ENCODE data around the gene CFAP47.

GRCh38 chrX:36383495-36383894 lies 464.0 kb downstream of the CFAP47 start:
- TF ChIP-seq CTCF (IDR thresholded peaks at IDR 0.05; ENCODE audit: insufficient read depth, low read length, poor library complexity, severe bottlenecking), result no peak
- no peak for TF ChIP-seq EZH2phosphoT487 (conservative IDR thresholded peaks at IDR 0.05; ENCODE audit: low read length)

All from SU-DHL-6 (cell line).